Measurements from ENCODE around the gene STX5.
"Not testable (repeated sequence)": the region's sequence is repeated elsewhere in the genome, so short reads cannot be mapped to it uniquely, and the experiment has no call there.

Gene STX5

DNA sequence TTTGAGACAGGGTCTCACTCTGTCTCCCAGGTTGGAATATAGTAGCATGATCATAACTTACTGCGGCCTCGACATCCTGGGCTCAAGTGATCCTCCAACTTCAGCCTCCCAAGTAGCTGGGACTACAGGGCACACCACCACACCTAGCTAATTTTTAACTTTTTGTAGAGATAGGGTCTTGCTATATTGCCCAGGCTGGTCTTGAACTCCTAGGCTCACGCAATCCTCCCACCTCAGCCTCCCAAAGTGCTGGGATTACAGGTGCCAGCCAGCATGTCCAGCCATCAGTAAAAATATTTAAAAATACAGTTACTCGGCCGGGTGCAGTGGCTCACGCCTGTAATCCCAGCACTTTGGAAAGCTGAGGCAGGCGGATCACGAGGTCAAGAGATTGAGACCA, 3.7 kb downstream of the STX5 start:
- DNase-seq (ENCODE audit: low read depth), result not testable (repeated sequence)

DNA sequence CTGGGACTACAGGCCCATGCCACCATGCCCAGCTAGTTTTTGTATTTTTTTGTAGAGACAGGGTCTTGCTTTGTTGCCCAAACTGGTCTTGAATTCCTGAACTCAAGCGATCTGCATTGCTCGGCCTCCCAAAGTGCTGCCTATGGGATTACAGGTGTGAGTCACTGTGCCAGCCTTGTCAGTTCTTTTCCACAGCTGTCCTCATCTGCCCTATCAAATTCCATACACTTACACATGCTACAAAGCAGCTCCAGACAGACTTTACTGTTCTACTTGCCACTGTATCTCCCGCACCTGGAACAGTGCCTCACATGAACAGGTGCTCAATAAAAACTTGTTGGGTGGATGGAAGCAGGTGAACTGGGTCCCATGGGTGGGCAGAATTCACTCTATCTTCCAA, 8.2 kb downstream of the STX5 start:
- DNase-seq (ENCODE audit: low read depth), result no peak

DNA sequence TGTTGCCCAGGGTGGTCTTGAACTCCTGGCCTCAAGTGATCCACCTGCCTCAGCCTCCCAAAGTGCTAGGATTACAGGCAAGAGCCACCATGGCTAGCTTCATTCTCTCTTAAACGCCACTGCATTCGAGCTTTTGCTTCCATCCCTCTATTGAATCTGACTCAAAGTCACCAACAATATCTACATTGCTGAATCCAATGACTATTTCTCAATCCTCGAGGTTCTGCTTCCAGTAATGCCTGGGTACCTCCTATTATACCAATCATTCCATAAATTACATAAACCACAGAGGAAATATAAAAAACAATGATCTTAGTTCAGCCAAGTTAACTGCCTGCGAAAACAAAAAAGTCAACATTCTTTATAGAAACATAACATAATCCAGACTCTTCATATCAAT, 14.7 kb downstream of the STX5 start:
- DNase-seq (ENCODE audit: low read depth), result no peak

DNA sequence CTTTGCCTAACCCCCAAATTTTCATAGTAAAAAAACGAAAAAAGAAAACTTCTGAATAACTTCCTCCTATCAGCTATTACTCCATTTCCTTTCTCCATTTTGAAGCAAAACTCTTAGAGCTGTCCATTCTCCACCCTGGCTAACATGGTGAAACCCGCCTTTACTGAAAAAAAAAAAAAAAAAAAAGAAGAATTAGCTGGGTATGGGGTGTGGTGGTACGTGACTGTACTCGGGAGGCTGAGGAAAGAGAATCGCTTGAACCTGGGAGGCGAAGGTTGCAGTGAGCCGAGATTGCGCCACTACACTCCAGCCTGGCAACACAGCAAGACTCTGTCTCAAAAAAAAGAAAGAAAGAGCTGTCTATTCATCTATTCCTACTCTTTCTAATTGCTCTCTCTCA, 15.3 kb downstream of the STX5 start:
- DNase-seq (ENCODE audit: low read depth), result no peak

DNA sequence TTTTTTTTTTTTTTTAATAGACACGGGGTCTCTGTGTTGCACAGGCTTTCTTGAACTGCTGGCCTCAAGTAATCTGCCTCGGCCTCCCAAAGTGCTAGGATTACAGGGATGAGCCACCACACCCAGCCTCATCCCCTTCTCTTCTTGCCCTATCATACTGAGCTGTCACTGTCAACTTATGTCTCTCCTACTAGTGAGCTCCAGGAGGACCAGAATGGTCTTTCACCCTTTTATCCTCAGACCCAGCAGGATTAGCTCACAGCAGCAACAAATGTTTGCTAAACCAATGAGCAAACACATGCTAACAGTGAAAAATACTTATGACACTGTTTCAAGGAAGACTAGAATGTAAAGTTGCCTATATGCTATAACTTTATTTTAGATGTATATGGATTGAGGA, 20.2 kb downstream of the STX5 start:
- DNase-seq (ENCODE audit: low read depth), result no peak

DNA sequence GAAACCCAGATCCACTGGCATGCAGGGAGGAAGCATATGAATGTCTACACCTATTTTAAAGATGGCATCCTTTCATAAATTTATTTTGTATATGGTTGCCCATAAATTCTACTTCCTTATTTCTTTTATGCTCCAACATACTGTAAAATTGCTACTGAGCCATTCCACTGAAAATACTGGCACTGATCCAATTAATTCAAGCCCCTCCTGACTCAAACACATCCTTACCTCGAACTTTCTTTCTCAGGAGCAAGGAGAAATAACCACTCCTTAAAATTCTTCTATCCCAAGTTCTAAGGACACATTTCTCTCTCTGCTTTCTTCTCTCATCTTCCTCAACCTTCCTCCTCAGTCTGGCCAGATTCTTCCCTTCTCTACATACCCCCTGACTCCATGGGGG, 21.1 kb downstream of the STX5 start:
- no peak for DNase-seq (ENCODE audit: low read depth)

DNA sequence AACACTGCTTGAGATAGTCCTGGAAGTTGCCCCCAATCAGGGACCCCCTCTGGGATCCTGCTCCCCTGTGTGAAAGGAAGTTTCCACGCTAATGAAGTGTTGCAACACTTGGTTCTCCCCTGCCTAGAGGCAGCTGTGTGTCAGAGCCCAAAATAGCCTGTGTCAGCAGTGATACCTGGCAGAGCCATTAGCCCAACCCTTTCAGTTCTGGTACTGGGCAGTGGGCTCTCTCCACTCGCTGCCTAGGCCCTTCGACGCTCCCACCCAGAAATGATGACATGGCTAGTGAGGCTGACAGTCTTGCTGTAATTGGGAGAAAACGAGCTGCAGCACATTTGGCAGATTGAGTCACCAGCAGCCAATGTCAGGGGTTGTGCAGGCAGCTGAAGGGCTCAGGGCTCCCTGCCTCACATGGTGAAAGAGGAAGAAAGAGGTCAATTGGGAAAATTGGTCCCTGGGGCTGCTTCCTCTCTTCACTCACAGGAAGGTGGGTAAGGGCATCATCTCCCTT, 25.2 kb downstream of the STX5 start:
- peak; percentile 41 for DNase-seq (ENCODE audit: low read depth)

DNA sequence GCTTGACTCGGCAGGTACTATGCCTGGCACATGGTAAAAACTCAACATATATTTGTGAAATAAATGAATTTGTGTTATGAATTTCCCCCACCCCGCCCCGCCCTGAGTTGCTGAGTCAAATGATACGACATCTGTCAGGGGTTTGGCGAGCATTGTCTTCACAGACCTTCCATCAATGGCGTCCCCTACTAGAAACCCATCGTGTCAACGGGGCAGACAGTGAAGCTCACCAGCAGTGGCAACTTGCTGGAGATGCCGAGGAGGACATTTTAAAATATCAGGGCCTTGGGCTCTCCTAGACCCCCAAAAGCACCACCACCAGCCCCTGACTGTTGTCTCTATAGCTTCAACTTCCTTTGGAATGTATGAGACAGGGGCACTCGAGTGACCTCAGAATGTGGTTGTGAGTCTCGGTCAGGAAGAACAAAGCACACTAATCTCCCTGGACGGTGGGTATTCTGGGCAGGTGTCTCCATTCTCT, 25.9 kb downstream of the STX5 start:
- no peak for DNase-seq (ENCODE audit: low read depth)

DNA sequence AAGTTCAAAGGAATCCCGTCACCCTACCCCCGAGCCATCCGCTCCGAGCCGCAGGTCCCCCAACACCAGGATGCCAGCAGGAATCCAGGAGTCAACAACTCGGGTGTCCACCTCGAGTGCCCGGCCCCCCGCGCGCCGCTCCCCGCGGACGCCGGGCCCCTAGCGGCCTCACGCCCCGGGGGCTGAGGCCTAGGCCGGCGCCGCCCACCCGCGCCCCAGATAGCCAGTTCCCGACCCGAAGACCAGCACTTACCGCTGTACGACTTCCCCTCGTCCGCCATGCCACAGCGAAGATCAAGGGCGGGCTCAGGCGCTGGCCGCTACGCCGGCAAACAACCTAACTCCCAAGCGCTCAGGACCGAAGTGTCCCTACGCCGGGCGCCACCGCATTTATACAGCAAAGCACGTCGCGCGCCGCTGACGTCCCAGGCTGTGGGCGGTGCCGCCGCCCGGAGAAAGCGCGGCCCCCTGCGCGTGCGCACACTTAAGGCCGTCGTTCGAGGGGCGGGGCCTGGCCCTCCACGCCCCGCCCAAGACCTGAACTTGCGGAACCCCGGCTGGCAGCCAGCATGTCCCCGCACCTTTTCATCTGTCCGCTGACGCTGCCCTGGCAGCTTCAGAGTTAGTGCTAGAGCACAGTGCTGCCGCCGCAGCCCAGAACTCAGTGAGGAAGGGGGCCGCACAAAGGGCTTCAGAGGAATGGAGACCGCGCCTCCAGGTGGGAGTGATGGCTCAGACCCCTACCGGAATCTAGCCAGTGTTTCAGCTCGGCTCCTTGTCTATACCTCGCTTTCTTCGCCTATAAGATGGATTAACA, 26.6 kb downstream of the STX5 start, which contains the start of gene NXF1:
Gene NXF1, minus strand, starts transcription at position 365 of the 817 bp plus-strand sequence. Its CDS starts 84 bp downstream, at position 281.
- DNase-seq (ENCODE audit: low read depth), result peak; percentile 95

DNA sequence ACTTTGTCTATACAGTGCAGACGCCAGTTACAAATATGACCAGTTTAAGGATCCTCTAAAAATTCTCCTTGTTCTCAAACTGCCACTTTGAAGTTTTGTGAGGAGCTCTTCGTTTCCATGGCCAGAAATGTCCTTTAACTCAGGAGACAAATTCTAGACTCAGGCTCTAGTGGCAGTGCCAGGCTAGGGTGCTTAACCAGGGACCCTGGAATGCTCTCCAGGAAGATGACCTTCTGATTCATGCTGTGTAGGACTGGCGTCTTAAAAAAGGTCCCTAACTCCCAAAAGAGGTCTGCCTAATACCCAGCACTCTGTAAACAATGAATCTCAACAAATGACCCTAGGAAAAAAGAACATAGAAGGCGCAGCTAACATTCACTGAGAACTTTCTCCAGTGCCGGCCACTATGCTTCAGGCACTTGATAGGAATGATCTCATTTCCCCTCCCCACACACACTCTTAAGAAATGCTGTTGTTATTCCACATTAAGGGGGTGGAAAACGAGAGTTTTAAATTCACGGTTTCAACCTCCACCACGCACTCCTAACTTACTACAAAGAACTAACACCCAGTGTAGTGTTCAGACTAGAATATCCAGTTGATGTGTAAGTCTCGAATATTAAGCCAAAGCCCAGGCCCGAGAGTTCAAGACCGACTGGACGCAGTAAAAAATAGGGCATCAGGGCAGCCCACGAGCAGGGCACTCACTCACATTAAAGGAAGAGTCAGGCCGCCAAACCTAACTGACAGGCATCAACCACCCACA, 27.4 kb downstream of the STX5 start:
- peak; percentile 26 for DNase-seq (ENCODE audit: low read depth)

DNA sequence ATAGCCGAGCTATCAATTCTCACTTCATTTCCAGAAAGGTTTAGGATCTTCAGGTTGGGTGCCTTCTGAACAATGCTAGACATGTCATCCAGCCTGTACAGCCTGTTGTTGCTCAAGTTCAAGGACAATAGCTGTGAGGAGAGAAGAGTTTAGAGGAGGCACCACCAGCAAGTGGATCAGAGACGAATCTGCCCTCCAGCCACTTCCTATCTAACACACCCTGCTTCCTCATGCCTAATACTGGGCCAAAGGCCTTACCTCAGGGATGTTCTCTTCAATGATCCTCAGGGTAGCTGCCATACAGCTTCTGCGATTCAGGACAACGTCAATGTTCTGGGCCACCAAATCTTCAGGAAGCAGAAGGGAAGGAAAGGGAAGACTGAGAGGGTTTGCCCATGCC, 30.8 kb downstream of the STX5 start:
- DNase-seq (ENCODE audit: low read depth), result no peak

DNA sequence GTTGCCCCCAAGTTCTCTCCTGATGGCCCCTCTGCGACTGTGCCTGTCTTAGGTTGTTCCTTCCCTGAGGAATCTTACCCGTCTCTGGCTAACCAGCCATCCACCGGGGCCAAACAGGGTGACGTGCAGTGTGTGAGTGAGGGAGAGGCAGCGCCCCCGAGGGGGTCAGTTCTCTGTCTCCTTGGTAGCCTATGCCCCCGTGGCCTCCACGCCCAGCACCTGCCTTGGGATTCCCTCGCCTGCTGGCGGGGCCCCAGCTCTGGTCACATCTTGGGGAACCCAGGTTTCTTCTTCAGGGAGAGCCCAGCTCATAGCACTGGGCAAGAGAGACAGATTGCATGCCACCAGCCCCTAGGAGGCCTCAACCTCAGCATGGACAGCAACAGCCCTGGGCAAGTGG, 32.4 kb downstream of the STX5 start:
- DNase-seq (ENCODE audit: low read depth), result no peak

DNA sequence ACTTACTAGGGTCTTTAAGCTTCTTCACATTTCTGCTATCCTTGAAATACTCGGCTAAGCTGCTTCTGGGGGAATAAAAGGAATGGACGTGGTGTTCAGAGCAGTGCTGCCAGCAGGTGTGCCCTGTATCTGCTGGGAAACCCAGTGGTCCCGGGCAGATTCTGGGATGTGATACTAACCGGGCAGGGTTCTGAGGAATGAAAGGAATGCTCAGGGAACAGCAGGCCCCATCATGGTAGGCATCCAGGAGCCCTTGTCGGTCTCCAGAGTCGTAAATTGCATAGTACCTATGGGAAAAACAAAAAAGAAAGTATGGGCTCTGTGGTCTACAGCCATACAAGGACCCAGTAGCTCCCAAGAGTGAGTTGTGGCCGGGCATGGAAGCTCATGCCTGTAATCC, 35.6 kb downstream of the STX5 start:
- DNase-seq (ENCODE audit: low read depth), result no peak

DNA sequence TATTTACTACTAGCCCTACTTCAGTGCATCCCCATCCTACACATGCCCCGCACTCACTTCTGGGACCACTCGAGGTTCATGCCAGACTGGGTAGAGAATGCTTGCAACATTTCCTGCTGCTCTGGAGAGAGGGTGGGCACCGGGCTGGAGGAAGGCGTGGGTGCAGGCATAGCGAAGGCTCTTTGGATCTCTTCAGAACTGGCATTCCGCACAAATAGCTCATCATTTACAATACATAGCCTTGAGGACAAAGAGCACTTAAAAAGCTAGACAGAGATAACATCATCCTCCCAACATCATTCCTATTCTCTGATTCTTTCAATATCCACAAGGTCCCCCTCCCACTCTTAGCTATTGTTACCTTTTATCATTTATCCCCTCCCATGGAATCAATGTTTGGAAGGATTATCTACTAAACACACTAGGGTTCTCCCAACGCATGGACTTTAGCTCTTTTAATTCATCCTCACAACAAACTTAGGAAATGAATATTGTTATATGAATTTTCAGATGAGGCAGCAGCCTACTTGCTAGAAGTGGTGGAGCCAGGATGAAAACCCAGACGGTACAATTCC, 37.6 kb downstream of the STX5 start:
- no peak for DNase-seq (ENCODE audit: low read depth)

DNA sequence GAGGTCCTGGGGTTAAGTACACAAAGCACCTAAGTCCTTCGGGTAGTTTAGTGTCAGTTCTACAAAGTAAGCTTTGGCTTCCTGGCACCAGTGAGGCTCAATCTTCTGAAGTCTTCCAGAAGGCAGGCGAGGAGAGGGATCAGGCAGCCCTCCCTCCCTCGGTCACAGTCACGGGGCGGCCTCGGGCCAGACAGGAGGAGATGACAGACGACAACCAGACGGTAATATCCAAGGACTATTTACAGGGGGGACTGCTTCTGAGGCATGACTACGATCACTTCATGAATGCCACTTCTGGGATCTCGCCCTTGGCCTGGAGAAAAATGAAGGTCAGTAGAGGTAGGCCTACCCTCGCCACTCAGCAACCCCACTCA, 39.7 kb downstream of the STX5 start:
- DNase-seq (ENCODE audit: low read depth), result no peak

DNA sequence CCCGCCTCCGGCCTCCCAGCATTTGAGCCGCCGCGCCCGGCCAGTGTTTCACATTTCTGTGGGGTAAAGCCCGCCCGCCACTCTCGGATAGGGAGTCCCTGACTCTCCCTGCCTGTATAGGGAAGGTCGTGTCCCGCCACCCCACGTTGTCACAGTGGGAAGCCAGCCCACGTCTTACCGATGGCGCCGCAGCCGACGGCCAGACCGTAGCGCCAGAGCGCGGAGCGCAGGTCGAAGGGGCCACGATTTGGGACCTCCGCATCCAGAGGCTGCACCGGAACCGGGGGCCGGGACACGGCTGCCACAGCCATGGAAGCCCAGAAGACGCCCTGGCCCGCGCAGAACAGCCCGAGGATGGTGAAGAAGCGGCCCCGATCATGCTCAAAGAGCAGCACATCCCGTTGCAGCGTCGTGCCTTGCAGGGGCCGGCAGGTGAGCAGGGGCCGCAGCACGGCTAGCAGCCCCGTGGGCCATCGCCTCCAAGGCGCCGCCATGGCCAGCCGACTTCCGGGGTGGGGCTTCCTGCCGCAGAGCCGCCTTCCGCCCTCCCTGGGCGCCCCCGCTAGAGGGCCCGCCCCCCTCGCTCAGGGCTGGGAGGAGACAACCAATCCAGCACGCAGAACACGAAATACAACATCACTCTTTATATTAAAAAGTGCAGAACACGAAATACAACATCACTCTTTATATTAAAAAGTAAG, 40.2 kb downstream of the STX5 start, which contains the start of gene TMEM223:
Gene TMEM223, minus strand, starts transcription at position 506 of the 701 bp plus-strand sequence. Its CDS starts 12 bp downstream, at position 494.
- DNase-seq (ENCODE audit: low read depth), result peak; percentile 77

DNA sequence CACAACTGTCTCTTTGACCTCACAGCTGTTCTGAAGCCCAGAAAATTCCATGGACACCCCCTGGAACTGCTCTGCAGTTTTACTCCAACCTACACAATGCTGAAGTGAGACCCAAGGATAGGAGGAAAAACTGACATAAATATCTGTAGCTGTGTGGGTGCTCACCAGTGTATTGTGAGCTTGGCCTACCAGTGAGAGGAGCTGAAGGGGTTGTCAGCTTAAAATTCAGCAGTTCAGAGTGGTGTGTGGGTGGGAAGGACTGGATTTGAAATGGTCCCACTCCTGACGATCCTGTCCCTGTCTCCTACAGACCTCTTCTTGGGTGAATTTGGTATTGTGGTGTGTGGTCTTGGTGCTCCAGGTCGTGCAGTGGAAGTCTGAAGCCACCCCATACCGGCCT, 42.3 kb downstream of the STX5 start:
- no peak for DNase-seq (ENCODE audit: low read depth)

DNA sequence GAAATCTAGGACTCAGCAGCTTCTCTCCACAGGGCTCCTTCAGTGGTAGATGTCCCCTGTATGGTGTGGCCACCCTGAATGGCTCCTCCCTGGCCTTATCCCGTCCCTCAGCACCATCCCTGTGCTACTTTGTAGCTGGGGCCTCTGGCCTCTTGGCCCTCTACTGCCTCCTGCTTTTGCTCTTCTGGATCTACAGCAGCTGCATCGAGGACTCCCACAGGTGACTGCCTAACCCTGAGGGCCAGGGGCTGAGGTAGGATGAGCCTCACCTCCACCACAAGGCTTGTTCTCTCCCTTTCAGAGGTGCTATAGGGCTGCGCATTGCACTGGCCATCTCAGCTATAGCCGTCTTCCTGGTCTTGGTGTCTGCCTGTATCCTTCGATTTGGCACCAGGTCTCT, 42.9 kb downstream of the STX5 start:
- DNase-seq (ENCODE audit: low read depth), result no peak

DNA sequence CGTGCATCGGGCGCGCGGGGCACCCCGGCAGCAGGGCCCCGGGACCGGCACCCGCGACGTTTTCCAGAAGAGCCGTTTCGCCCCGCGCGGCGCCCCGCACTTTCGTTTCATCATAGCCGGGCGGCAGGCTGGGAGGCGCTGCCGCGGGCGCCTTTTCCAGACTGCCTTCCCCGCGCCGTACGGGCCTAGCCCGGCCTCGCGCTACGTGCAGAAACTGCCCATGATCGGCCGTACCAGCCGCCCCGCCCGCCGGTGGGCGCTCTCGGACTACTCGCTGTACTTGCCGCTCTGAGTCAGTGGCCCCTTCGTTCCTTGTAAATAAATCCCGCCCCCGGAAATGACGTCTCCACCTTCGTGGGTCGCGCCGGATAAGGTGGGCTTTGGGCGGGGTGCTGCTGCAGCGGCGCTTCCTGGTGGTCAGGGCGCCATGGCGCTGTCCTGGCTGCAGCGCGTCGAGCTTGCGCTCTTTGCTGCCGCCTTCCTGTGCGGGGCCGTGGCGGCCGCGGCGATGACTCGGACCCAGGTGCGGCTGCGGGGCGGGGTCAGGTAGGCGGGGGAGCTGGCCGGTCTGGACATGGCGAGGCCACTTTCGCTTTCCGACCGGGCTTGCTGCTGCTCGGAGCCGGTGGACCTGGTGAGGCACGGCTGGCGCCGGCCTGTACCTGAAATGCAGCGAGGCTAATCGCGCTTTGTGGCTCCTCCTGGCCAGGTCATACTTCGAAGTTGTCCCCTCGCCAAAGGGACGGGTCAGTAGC, 44.7 kb downstream of the STX5 start, which contains the start of gene TMEM179B:
Gene TMEM179B, plus strand, starts transcription at position 398 of the 755 bp plus-strand sequence. Its CDS starts 30 bp downstream, at position 428.
- DNase-seq (ENCODE audit: low read depth), result peak; percentile 95

DNA sequence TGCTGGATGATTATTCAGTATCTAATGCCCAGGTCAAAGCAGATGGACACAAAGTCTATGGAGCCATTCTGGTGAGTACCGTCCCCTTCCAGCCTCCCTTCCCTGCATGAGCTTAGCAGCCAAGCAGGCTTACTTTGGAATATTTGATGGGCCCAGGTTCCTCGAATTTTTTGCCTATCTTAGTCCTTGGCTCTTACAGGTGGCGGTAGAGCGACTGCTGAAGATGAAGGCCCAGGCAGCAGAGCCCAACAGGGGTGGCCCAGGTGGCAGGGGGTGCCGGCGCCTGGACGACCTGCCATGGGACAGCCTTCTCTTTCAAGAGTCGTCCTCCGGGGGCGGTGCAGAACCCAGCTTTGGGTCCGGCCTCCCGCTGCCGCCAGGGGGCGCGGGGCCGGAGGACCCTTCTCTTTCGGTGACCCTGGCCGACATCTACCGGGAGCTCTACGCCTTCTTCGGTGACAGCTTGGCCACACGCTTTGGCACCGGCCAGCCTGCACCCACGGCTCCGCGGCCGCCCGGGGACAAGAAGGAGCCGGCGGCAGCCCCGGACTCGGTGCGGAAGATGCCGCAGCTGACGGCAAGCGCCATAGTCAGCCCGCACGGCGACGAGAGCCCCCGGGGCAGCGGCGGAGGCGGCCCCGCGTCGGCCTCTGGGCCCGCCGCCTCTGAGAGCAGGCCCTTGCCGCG, 45.4 kb downstream of the STX5 start:
- DNase-seq (ENCODE audit: low read depth), result peak; percentile 78
